ENCODE data around the gene COG5.

The COG5 gene

DNA sequence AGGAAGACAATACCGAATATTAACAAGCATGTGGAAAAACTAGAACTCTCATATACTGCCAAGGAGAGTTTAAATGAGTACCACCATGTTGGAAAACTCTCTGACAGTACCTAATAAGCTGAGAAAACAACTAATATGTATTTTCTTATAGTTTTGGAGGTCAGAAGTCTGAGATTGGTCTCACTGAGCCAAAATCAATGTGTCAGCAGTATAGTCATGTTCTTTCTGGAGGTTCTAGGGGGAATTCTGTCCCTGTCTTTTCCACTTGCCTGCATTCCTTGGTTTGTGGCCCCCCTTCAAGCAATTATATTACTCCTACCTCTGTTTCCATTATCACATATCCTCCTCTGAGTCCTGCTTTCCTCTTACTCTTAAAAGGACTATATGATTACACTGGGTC is 250.4 kb downstream of the COG5 start:
- DNase-seq (ENCODE audit: low spot score), result no peak
- TF ChIP-seq CTCF (IDR thresholded peaks at IDR 0.05), result no peak
- Histone ChIP-seq H3K27ac (no peak overlapping the region), H3K4me3 (no peak overlapping the region)

DNA sequence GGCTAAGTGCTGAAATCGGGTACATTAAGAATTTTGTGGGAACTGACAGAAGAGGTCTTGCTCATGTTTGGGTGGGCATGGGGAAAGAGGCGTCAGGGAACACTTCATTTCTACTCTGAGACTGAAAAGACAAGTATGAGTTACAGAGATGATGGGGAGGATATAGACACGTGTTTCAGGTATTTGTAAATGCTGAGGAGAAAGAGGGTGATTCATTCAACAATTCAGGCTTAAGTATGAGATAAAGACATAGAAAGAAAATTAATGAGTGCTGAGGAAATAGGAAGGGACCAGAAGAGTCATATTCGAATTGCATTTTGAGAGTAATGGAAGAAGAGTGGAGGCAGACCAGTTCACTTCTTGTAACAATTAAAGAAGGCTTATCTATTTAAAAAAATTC is 251.3 kb downstream of the COG5 start:
- no peak for DNase-seq (ENCODE audit: low spot score)
- no peak overlapping the region for H3K27ac ChIP-seq
- TF ChIP-seq CTCF (IDR thresholded peaks at IDR 0.05), result no peak
- no peak overlapping the region for H3K4me3 ChIP-seq

DNA sequence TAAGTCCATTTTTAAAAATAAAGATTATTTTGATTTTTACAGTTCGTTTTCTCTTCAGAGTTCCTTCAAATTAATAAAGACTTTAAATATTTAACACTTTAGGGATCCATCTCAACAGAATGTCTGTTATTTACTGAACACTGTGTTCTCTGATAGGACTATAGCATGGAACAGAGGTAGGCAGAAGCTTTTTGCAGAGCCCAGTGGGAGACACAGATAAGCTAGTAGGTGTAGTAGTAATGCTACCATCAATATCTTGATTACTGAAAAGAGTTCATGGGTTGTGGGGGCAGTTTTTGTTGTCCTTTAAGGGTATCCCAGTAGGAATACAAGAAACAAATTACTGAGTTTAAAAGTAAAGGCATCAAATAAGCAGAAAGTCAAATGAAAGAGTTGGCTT is 254.4 kb downstream of the COG5 start:
- TF ChIP-seq CTCF (IDR thresholded peaks at IDR 0.05), result no peak
- Histone ChIP-seq H3K27ac (no peak overlapping the region), H3K4me3 (no peak overlapping the region)
- DNase-seq (ENCODE audit: low spot score), result no peak

GRCh38 chr7:107304636-107305035 is 259.1 kb downstream of the COG5 start:
- TF ChIP-seq CTCF (IDR thresholded peaks at IDR 0.05), result no peak
- no peak overlapping the region for H3K4me3 ChIP-seq
- H3K27ac ChIP-seq, result no peak overlapping the region
- DNase-seq (ENCODE audit: low spot score), result no peak

DNA sequence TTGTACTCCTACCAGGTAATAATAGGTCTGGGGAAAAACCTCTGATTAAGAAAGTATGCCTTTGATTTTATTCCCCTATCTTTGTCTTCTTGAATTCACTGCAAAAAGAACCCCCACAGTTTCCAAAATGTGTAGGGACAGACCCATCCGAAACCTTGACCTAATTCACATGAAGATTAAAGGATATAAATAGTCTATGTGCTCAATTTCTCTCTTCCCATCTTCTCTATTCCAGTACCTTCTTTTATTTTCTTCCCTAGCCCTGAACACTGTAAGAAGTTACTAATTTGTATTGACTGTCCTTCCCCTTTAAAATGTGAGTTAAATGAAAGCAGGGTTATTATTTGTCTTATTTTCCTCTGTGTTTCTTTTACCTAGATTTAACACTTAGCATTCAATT is 259.7 kb downstream of the COG5 start:
- no peak for TF ChIP-seq CTCF (IDR thresholded peaks at IDR 0.05)
- H3K4me3 ChIP-seq, result no peak overlapping the region
- H3K27ac ChIP-seq, result no peak overlapping the region
- DNase-seq (ENCODE audit: low spot score), result no peak

GRCh38 chr7:107302250-107302847 is 261.4 kb downstream of the COG5 start:
- Histone ChIP-seq H3K4me3 (no peak overlapping the region), H3K27ac (no peak overlapping the region)
- DNase-seq (ENCODE audit: low spot score), result no peak
- TF ChIP-seq CTCF (IDR thresholded peaks at IDR 0.05), result no peak

DNA sequence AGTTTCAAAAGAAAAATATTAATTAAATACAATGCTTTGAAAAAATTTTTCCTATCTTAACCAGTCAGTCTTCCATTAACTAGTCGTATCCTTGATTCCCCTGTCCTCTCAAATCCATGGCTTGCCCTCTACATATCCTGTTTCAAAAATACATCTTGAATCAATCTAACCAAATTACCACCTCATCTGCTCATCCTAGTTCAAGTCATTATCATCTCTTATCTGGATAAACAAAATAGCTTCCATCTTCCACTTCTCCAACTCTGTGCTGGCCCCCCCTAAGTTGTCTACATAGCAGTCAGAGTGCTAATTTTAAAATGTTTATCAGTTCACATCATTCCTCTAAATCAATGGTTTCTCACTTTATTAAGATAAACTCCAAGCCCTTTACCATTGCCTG is 269.5 kb downstream of the COG5 start:
- H3K27ac ChIP-seq, result no peak overlapping the region
- H3K4me3 ChIP-seq, result no peak overlapping the region
- no peak for TF ChIP-seq CTCF (IDR thresholded peaks at IDR 0.05)
- no peak for DNase-seq (ENCODE audit: low spot score)

Data from coronary artery (tissue), 2 donors.